ENCODE results near the gene SETD4.

DNA sequence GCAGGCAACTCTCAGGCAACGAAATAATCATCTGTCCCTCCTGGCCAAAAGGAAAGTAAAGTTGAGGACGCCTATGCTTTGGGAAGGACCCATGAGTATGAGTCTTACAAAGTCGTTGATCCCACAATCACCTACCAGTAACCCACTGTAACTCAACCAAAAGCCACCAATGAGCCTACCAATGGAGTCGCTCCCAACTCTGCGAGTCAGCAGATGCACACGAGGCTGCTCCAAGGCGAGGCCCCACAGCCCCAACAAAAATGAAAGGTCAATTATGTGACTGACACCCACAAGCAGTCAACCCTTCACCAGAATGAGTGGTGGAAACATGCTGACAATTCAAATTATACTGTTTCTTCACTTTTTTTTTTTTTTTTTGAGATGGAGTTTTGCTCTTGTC is 12.0 kb downstream of the SETD4 start:
- TF ChIP-seq, protein P1, sequence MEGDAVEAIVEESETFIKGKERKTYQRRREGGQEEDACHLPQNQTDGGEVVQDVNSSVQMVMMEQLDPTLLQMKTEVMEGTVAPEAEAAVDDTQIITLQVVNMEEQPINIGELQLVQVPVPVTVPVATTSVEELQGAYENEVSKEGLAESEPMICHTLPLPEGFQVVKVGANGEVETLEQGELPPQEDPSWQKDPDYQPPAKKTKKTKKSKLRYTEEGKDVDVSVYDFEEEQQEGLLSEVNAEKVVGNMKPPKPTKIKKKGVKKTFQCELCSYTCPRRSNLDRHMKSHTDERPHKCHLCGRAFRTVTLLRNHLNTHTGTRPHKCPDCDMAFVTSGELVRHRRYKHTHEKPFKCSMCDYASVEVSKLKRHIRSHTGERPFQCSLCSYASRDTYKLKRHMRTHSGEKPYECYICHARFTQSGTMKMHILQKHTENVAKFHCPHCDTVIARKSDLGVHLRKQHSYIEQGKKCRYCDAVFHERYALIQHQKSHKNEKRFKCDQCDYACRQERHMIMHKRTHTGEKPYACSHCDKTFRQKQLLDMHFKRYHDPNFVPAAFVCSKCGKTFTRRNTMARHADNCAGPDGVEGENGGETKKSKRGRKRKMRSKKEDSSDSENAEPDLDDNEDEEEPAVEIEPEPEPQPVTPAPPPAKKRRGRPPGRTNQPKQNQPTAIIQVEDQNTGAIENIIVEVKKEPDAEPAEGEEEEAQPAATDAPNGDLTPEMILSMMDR (conservative IDR thresholded peaks at IDR 0.05; ENCODE audit: low read depth, low read length), result no peak
- TF ChIP-seq RCOR1 (IDR thresholded peaks at IDR 0.05; ENCODE audit: insufficient replicate concordance, low read length), result no peak
- no peak for TF ChIP-seq MAFK (IDR thresholded peaks at IDR 0.05; ENCODE audit: low read depth, low read length)

Measured in IMR-90 (cell line).